ENCODE measurements around the gene CSTA. TPM values are rescaled to one million over a fixed set of nuclear protein-coding genes. Genes with fewer than 3 reads are reported as not detected.

CSTA gene
- total RNA-seq, 4 donors from 2014 or later: 0.94 to 1.7 TPM; not detected in 2

DNA sequence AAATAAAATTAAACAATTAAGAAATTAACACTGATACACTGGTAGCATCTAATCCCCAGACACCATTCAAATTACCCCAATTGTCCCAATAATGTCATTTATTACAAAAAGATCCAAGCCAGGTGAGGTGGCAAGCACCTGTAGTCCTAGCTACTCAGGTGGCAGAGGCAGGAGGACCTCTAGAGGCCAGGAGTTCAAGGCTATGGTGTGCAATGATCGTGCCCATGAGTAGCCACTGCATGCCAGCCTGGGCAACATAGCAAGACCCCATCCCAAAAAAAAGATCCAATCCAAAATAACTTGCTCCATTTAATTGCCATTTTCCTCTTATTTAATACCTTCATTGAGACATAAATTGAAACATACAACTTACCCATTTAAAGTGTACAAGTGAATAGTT is 17.8 kb downstream of the CSTA start:
- TF ChIP-seq POLR2A (IDR thresholded peaks at IDR 0.05): no peak
- TF ChIP-seq, protein P1, sequence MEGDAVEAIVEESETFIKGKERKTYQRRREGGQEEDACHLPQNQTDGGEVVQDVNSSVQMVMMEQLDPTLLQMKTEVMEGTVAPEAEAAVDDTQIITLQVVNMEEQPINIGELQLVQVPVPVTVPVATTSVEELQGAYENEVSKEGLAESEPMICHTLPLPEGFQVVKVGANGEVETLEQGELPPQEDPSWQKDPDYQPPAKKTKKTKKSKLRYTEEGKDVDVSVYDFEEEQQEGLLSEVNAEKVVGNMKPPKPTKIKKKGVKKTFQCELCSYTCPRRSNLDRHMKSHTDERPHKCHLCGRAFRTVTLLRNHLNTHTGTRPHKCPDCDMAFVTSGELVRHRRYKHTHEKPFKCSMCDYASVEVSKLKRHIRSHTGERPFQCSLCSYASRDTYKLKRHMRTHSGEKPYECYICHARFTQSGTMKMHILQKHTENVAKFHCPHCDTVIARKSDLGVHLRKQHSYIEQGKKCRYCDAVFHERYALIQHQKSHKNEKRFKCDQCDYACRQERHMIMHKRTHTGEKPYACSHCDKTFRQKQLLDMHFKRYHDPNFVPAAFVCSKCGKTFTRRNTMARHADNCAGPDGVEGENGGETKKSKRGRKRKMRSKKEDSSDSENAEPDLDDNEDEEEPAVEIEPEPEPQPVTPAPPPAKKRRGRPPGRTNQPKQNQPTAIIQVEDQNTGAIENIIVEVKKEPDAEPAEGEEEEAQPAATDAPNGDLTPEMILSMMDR (IDR thresholded peaks at IDR 0.05): no peak
- H3K36me3 ChIP-seq: no peaks in the 10 kb centered on the region
- H3K4me1 ChIP-seq: no peaks in the 10 kb centered on the region
- intact Hi-C loops (cut with DNase I): no loop called here
- H3K9me3 ChIP-seq: no peaks in the 10 kb centered on the region
- 74 to 89% methylated on average over 1 of the region's 1 CpG for WGBS, 2 donors
- H3K27me3 ChIP-seq: no peaks in the 10 kb centered on the region
- H3K4me3 ChIP-seq (replicated peaks in 1 of 3): no peak overlapping the region
- H3K27ac ChIP-seq: no peak overlapping the region
- DNase-seq: no peak

GRCh38 chr3:122343654-122344053 is 18.6 kb downstream of the CSTA start:
- WGBS, 2 donors: 74 to 79% methylated on average over 2 of the region's 2 CpGs
- Histone ChIP-seq H3K27ac (no peak overlapping the region), H3K4me1 (no peaks in the 10 kb centered on the region), H3K27me3 (no peaks in the 10 kb centered on the region), H3K4me3 (replicated peaks in 1 of 3) (no peak overlapping the region), H3K9me3 (no peaks in the 10 kb centered on the region), H3K36me3 (no peaks in the 10 kb centered on the region)
- intact Hi-C loops (cut with DNase I): no loop called here
- no peak for TF ChIP-seq POLR2A (IDR thresholded peaks at IDR 0.05)
- TF ChIP-seq, protein P1 (IDR thresholded peaks at IDR 0.05): no peak
- DNase-seq: no peak

- no peaks in the 10 kb centered on the region for H3K9me3 ChIP-seq
- no peaks in the 10 kb centered on the region for H3K4me1 ChIP-seq
- H3K27ac ChIP-seq: no peak overlapping the region
- intact Hi-C loops (cut with DNase I): no loop called here
- no peaks in the 10 kb centered on the region for H3K27me3 ChIP-seq
- no peak for DNase-seq
- WGBS, 2 donors: 90 to 97% methylated on average over 1 of the region's 1 CpG
- H3K36me3 ChIP-seq: no peaks in the 10 kb centered on the region
- no peak for TF ChIP-seq POLR2A (IDR thresholded peaks at IDR 0.05)
- TF ChIP-seq, protein P1 (IDR thresholded peaks at IDR 0.05): no peak
- H3K4me3 ChIP-seq (replicated peaks in 1 of 3): no peak overlapping the region
These were observed 24.1 kb downstream of the CSTA start for GRCh38 chr3:122349171-122349570.

DNA sequence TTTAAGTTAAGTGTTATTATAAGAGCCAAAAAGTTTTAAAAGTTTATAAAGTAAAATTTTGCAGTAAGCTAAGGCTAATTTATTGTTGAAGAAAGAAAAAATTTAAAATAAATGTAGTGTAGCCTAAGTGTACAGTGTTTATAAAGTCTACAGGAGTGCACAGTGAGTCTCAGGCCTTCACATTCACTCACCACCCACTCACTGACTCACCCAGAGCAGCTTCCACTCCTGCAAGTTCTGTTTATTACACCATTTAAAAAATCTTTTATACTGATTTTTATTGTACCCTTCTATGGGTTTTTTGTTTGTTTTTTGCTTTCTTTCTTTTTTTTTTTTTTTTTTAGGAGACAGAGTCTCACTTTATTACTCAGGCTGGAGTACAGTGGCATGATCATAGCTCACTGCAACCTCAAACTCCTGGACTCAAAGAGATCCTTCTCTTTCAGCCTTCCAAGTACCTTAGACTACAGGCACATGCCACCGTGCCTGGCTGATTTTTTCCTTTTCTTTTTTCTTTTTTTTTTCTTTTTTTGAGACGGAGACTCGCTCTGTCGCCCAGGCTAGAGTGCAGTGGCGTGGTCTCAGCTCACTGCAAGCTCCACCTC is 25.9 kb downstream of the CSTA start:
- TF ChIP-seq, protein P1 (IDR thresholded peaks at IDR 0.05): no peak
- TF ChIP-seq POLR2A (IDR thresholded peaks at IDR 0.05): no peak
- Histone ChIP-seq H3K27ac (no peak overlapping the region), H3K9me3 (no peaks in the 10 kb centered on the region), H3K4me3 (replicated peaks in 1 of 3) (no peak overlapping the region), H3K27me3 (no peaks in the 10 kb centered on the region), H3K4me1 (no peaks in the 10 kb centered on the region), H3K36me3 (no peaks in the 10 kb centered on the region)
- intact Hi-C loops (cut with DNase I): no loop called here
- no peak for DNase-seq
- 84 to 85% methylated on average over 5 of the region's 5 CpGs for WGBS, 2 donors

DNA sequence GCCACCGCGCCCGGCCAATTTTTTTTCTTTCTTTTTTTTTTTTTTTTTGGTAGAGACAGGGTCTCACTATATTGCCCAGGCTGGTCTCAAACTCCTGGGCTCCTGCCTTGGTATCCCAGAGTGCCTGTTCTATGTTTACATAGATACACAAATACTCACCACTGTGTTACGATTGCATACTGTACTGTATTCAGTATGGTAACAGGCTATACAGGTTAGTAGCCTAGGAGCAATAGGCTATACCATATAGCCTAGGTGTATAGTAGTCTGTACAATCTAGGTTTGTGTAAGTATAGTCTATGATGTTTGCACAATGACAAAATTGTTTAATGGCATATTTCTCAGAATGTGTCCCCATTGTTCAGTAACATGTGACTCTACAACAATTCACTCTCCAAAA is 26.6 kb downstream of the CSTA start:
- H3K27me3 ChIP-seq: no peaks in the 10 kb centered on the region
- no peak for DNase-seq
- TF ChIP-seq, protein P1 (IDR thresholded peaks at IDR 0.05): no peak
- no peak for TF ChIP-seq POLR2A (IDR thresholded peaks at IDR 0.05)
- no peaks in the 10 kb centered on the region for H3K9me3 ChIP-seq
- 95 to 100% methylated on average over 4 of the region's 4 CpGs for WGBS, 2 donors
- intact Hi-C loops (cut with DNase I): no loop called here
- no peaks in the 10 kb centered on the region for H3K4me1 ChIP-seq
- no peak overlapping the region for H3K27ac ChIP-seq
- no peaks in the 10 kb centered on the region for H3K36me3 ChIP-seq
- H3K4me3 ChIP-seq (replicated peaks in 1 of 3): no peak overlapping the region
